Measurements from ENCODE around the gene PIR.

DNA sequence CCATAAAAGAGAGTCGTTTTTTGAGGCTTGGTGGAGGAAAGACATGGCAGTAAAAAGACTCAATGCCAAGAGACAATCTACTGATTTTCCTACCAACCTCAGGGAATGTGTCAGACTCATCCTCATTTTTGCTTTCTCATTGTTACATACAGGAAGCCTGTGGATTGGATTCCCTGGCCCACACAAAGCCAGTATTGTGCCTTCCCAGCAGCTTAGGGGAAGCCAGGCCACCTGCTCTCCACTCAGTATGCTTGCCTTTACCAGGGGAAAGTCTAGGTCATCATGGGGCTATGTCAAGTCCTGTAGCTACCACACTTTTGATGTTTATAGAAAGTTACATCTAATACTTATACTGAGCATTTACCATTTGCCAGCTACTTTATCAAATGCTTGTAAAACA lies 18.4 kb upstream of the PIR start:
- TF ChIP-seq CTCF (conservative IDR thresholded peaks at IDR 0.05; ENCODE audit: low read depth, low read length) (no peak), EZH2 (IDR thresholded peaks at IDR 0.05; ENCODE audit: borderline replicate concordance, low read depth, low read length, poor library complexity, severe bottlenecking) (no peak)

Data from A673 (cell line).